Stimulated activated memory B cell treated with anti-CD40 and anti-IgM and Interleukin-4, amounts not matched to agents 10 μg/mL and 1 μg/mL and 100 μg/mL, for 72 hours (primary cell): ENCODE measurements around the gene ZNF236.
A peak's percentile ranks its signal among the peaks of the same experiment; 100 is the strongest.

Experiments used
- ATAC-seq: fragments of 150-1000 bp; cut with Tn5 transposase; 2 replicates; pipeline ENCODE4 v1.10.0; 2021
- H3K27ac Mint-ChIP-seq: one replicate; pipeline ENCODE4 v1.8.0; 2022; ENCODE audit warnings: mild to moderate bottlenecking, mixed read lengths
- H3K27me3 Mint-ChIP-seq: one replicate; pipeline ENCODE4 v1.8.0; 2022; ENCODE audit warnings: mixed read lengths
- H3K36me3 Mint-ChIP-seq: one replicate; pipeline ENCODE4 v1.8.0; 2022; ENCODE audit warnings: mixed read lengths
- H3K4me1 Mint-ChIP-seq: one replicate; pipeline ENCODE4 v1.8.0; 2022; ENCODE audit warnings: mixed read lengths
- H3K4me3 Mint-ChIP-seq: one replicate; pipeline ENCODE4 v1.8.0; 2022; ENCODE audit warnings: mild to moderate bottlenecking, moderate library complexity, mixed read lengths
- H3K9me3 Mint-ChIP-seq: one replicate; pipeline ENCODE4 v1.8.0; 2022; ENCODE audit warnings: mixed read lengths

Gene ZNF236

GRCh38 chr18:76994086-76994654 is 171.8 kb downstream of the ZNF236 start:
- ATAC-seq, result peak; percentile 62
- H3K27me3 Mint-ChIP-seq, result no peaks in the 10 kb centered on the region
- peak overlapping the region; percentile 76 for H3K27ac Mint-ChIP-seq
- no peaks in the 10 kb centered on the region for H3K9me3 Mint-ChIP-seq
- H3K4me3 Mint-ChIP-seq, result no peak overlapping the region
- no peaks in the 10 kb centered on the region for H3K36me3 Mint-ChIP-seq
- H3K4me1 Mint-ChIP-seq, result peaks cover 44% of the 10 kb centered on the region

GRCh38 chr18:76995896-76996295 is 173.5 kb downstream of the ZNF236 start:
- no peaks in the 10 kb centered on the region for H3K36me3 Mint-ChIP-seq
- no peak overlapping the region for H3K4me3 Mint-ChIP-seq
- H3K27me3 Mint-ChIP-seq, result no peaks in the 10 kb centered on the region
- H3K4me1 Mint-ChIP-seq, result peaks cover 36% of the 10 kb centered on the region
- no peaks in the 10 kb centered on the region for H3K9me3 Mint-ChIP-seq
- ATAC-seq, result no peak
- no peak overlapping the region for H3K27ac Mint-ChIP-seq

- Mint-ChIP-seq H3K4me3 (no peak overlapping the region), H3K9me3 (no peaks in the 10 kb centered on the region), H3K27ac (no peak overlapping the region), H3K27me3 (no peaks in the 10 kb centered on the region), H3K36me3 (no peaks in the 10 kb centered on the region), H3K4me1 (peaks cover 30% of the 10 kb centered on the region)
- ATAC-seq, result no peak
Measured at GRCh38 chr18:76996429-76996828, 174.1 kb downstream of the ZNF236 start.

- Mint-ChIP-seq H3K9me3 (no peaks in the 10 kb centered on the region), H3K4me1 (peaks cover 22% of the 10 kb centered on the region), H3K27ac (peak overlapping the region; percentile 69), H3K4me3 (no peak overlapping the region), H3K27me3 (no peaks in the 10 kb centered on the region), H3K36me3 (no peaks in the 10 kb centered on the region)
- ATAC-seq, result no peak
Measured at GRCh38 chr18:76997951-76998808, 175.8 kb downstream of the ZNF236 start.

- H3K27me3 Mint-ChIP-seq, result no peaks in the 10 kb centered on the region
- no peak for ATAC-seq
- H3K9me3 Mint-ChIP-seq, result no peaks in the 10 kb centered on the region
- H3K36me3 Mint-ChIP-seq, result no peaks in the 10 kb centered on the region
- no peak overlapping the region for H3K27ac Mint-ChIP-seq
- H3K4me3 Mint-ChIP-seq, result no peak overlapping the region
- H3K4me1 Mint-ChIP-seq, result peaks cover 17% of the 10 kb centered on the region
Measured at GRCh38 chr18:76999077-76999476, 176.7 kb downstream of the ZNF236 start.

GRCh38 chr18:77000527-77000926 is 178.2 kb downstream of the ZNF236 start:
- peaks cover 20% of the 10 kb centered on the region for H3K4me1 Mint-ChIP-seq
- no peak for ATAC-seq
- H3K4me3 Mint-ChIP-seq, result no peak overlapping the region
- no peaks in the 10 kb centered on the region for H3K27me3 Mint-ChIP-seq
- no peaks in the 10 kb centered on the region for H3K36me3 Mint-ChIP-seq
- H3K27ac Mint-ChIP-seq, result no peak overlapping the region
- H3K9me3 Mint-ChIP-seq, result no peaks in the 10 kb centered on the region

GRCh38 chr18:77001041-77001440 is 178.7 kb downstream of the ZNF236 start:
- Mint-ChIP-seq H3K27me3 (no peaks in the 10 kb centered on the region), H3K9me3 (no peaks in the 10 kb centered on the region), H3K27ac (no peak overlapping the region), H3K4me3 (no peak overlapping the region), H3K4me1 (peaks cover 25% of the 10 kb centered on the region), H3K36me3 (no peaks in the 10 kb centered on the region)
- no peak for ATAC-seq

GRCh38 chr18:77001979-77002378 is 179.6 kb downstream of the ZNF236 start:
- no peak overlapping the region for H3K4me3 Mint-ChIP-seq
- peaks cover 6% of the 10 kb centered on the region for H3K36me3 Mint-ChIP-seq
- H3K9me3 Mint-ChIP-seq, result no peaks in the 10 kb centered on the region
- no peaks in the 10 kb centered on the region for H3K27me3 Mint-ChIP-seq
- ATAC-seq, result no peak
- peaks cover 31% of the 10 kb centered on the region for H3K4me1 Mint-ChIP-seq
- H3K27ac Mint-ChIP-seq, result peak overlapping the region; percentile 44

GRCh38 chr18:77002496-77002895 is 180.1 kb downstream of the ZNF236 start:
- H3K36me3 Mint-ChIP-seq, result peaks cover 6% of the 10 kb centered on the region

GRCh38 chr18:77003316-77003715 is 181.0 kb downstream of the ZNF236 start:
- H3K27me3 Mint-ChIP-seq, result no peaks in the 10 kb centered on the region
- H3K36me3 Mint-ChIP-seq, result peaks cover 6% of the 10 kb centered on the region
- peaks cover 39% of the 10 kb centered on the region for H3K4me1 Mint-ChIP-seq
- no peak overlapping the region for H3K27ac Mint-ChIP-seq
- no peak for ATAC-seq
- no peak overlapping the region for H3K4me3 Mint-ChIP-seq
- H3K9me3 Mint-ChIP-seq, result no peaks in the 10 kb centered on the region

More at GRCh38 chr18:77002496-77002895, 180.1 kb downstream of the ZNF236 start:
- peak overlapping the region; percentile 44 for H3K27ac Mint-ChIP-seq
- H3K4me1 Mint-ChIP-seq, result peaks cover 33% of the 10 kb centered on the region
- no peak overlapping the region for H3K4me3 Mint-ChIP-seq
- H3K27me3 Mint-ChIP-seq, result no peaks in the 10 kb centered on the region
- H3K9me3 Mint-ChIP-seq, result no peaks in the 10 kb centered on the region
- ATAC-seq, result no peak

- H3K27me3 Mint-ChIP-seq, result no peaks in the 10 kb centered on the region
- peak overlapping the region; percentile 63 for H3K4me3 Mint-ChIP-seq
- peaks cover 19% of the 10 kb centered on the region for H3K36me3 Mint-ChIP-seq
- H3K27ac Mint-ChIP-seq, result peak overlapping the region; percentile 75
- peaks cover 47% of the 10 kb centered on the region for H3K4me1 Mint-ChIP-seq
- ATAC-seq, result peak; percentile 59
- no peaks in the 10 kb centered on the region for H3K9me3 Mint-ChIP-seq
Measured at GRCh38 chr18:77004555-77005380, 182.4 kb downstream of the ZNF236 start.

- Mint-ChIP-seq H3K4me3 (no peak overlapping the region), H3K9me3 (no peaks in the 10 kb centered on the region), H3K36me3 (peaks cover 28% of the 10 kb centered on the region), H3K27ac (no peak overlapping the region), H3K27me3 (no peaks in the 10 kb centered on the region), H3K4me1 (peaks cover 45% of the 10 kb centered on the region)
- no peak for ATAC-seq
Measured at GRCh38 chr18:77005651-77006195, 183.4 kb downstream of the ZNF236 start.

GRCh38 chr18:77006305-77007175 is 184.2 kb downstream of the ZNF236 start:
- H3K4me1 Mint-ChIP-seq, result peaks cover 45% of the 10 kb centered on the region
- H3K4me3 Mint-ChIP-seq, result no peak overlapping the region
- H3K36me3 Mint-ChIP-seq, result peaks cover 31% of the 10 kb centered on the region
- peak overlapping the region; percentile 5 for H3K27ac Mint-ChIP-seq
- H3K27me3 Mint-ChIP-seq, result no peaks in the 10 kb centered on the region
- no peak for ATAC-seq
- no peaks in the 10 kb centered on the region for H3K9me3 Mint-ChIP-seq

- Mint-ChIP-seq H3K4me3 (no peak overlapping the region), H3K27me3 (no peaks in the 10 kb centered on the region), H3K4me1 (peaks cover 45% of the 10 kb centered on the region), H3K27ac (no peak overlapping the region), H3K36me3 (peaks cover 35% of the 10 kb centered on the region), H3K9me3 (no peaks in the 10 kb centered on the region)
- ATAC-seq, result no peak
Measured at GRCh38 chr18:77007251-77007650, 184.9 kb downstream of the ZNF236 start.
